Activated naive CD8-positive, alpha-beta T cell treated with anti-CD3 and anti-CD28 coated beads for 36 hours (primary cell): ENCODE results near the gene DDX19B. TPM values are rescaled to one million over a fixed set of nuclear protein-coding genes. Genes with fewer than 3 reads are reported as not detected.

Experiments used
- total RNA-seq, 2 experiments: library from RNA; stranded (reverse); gene quantifications; one replicate each; pipeline ENCODE4 v1.2.3, GENCODE V29; 2021

DDX19B gene
- total RNA-seq, 2 experiments from 2014 or later: 36.7 to 39.3 TPM

Other genes starting within 250 kb of the DDX19B start
- 10 to 100 TPM; 20.9 to 21.3 TPM for gene PDPR, start 184.9 kb upstream of the DDX19B start, total RNA-seq
- gene CLEC18C, start 125.4 kb upstream of the DDX19B start, total RNA-seq: under 1 TPM in 1 of 2 experiments, not detected in 1; 0.23 TPM
- gene EXOSC6, start 47.2 kb upstream of the DDX19B start, total RNA-seq: 10 to 100 TPM; 34.9 to 35.5 TPM
- 100 to 1,000 TPM; 167 to 173 TPM for gene AARS1, start 9.7 kb upstream of the DDX19B start, total RNA-seq
- 10 to 100 TPM; 67.4 to 72.1 TPM for gene DDX19A, start 47.7 kb downstream of the DDX19B start, total RNA-seq
- 10 to 100 TPM; 21.5 to 23.3 TPM for gene ST3GAL2, start 139.9 kb downstream of the DDX19B start, total RNA-seq
- gene FCSK, start 155.4 kb downstream of the DDX19B start, total RNA-seq: 1 to 10 TPM; 8.7 to 9.6 TPM
- 10 to 100 TPM; 45.5 TPM for gene COG4, start 224.4 kb downstream of the DDX19B start, total RNA-seq
- 100 to 1,000 TPM; 545 to 550 TPM for gene SF3B3, start 224.6 kb downstream of the DDX19B start, total RNA-seq